Activated CD4-positive, alpha-beta T cell treated with anti-CD3 and anti-CD28 coated beads for 1 hour (primary cell): ENCODE measurements around the gene IBTK.
"Not testable (repeated sequence)": the region's sequence is repeated elsewhere in the genome, so short reads cannot be mapped to it uniquely, and the experiment has no call there.

Source experiments
- DNase-seq: peaks from one replicate; pipeline ENCODE4 v3.0.0-alpha.2; 2020

The IBTK gene

GRCh38 chr6:82178077-82178758 lies 69.3 kb downstream of the IBTK start:
- DNase-seq, result no peak

- no peak for DNase-seq
These were observed 70.9 kb downstream of the IBTK start for GRCh38 chr6:82176616-82177015.

GRCh38 chr6:82172594-82172993 lies 75.0 kb downstream of the IBTK start:
- DNase-seq, result no peak

GRCh38 chr6:82169138-82169876 lies 78.2 kb downstream of the IBTK start:
- no peak for DNase-seq

- DNase-seq, result no peak
These were observed 81.1 kb downstream of the IBTK start for GRCh38 chr6:82166493-82166892.

- no peak for DNase-seq
These were observed 87.1 kb downstream of the IBTK start for GRCh38 chr6:82160255-82160990.

- DNase-seq, result not testable (repeated sequence)
These were observed 94.8 kb downstream of the IBTK start for GRCh38 chr6:82152786-82153185.

GRCh38 chr6:82151147-82151546 lies 96.4 kb downstream of the IBTK start:
- DNase-seq, result not testable (repeated sequence)

GRCh38 chr6:82145926-82146452 lies 101.6 kb downstream of the IBTK start:
- no peak for DNase-seq

GRCh38 chr6:82144852-82145340 lies 102.6 kb downstream of the IBTK start:
- no peak for DNase-seq

- DNase-seq, result no peak
These were observed 103.3 kb downstream of the IBTK start for GRCh38 chr6:82144007-82144851.

GRCh38 chr6:82143041-82143481 lies 104.5 kb downstream of the IBTK start:
- DNase-seq, result no peak

- DNase-seq, result no peak
These were observed 105.0 kb downstream of the IBTK start for GRCh38 chr6:82142524-82142923.

GRCh38 chr6:82138075-82138791 lies 109.3 kb downstream of the IBTK start:
- no peak for DNase-seq

- no peak for DNase-seq
These were observed 116.1 kb downstream of the IBTK start for GRCh38 chr6:82131441-82131840.

- DNase-seq, result no peak
These were observed 117.7 kb downstream of the IBTK start for GRCh38 chr6:82129797-82130196.

GRCh38 chr6:82128973-82129372 lies 118.6 kb downstream of the IBTK start:
- DNase-seq, result not testable (repeated sequence)

GRCh38 chr6:82123632-82124031 lies 123.9 kb downstream of the IBTK start:
- no peak for DNase-seq
